Measurements from ENCODE around the gene OR11G2. TPM values are rescaled to one million over a fixed set of nuclear protein-coding genes. Genes with fewer than 3 reads are reported as not detected.
"Not testable (repeated sequence)": the region's sequence is repeated elsewhere in the genome, so short reads cannot be mapped to it uniquely, and the experiment has no call there.

The OR11G2 gene
- total RNA-seq, 1 donor from 2014 or later, result not detected

DNA sequence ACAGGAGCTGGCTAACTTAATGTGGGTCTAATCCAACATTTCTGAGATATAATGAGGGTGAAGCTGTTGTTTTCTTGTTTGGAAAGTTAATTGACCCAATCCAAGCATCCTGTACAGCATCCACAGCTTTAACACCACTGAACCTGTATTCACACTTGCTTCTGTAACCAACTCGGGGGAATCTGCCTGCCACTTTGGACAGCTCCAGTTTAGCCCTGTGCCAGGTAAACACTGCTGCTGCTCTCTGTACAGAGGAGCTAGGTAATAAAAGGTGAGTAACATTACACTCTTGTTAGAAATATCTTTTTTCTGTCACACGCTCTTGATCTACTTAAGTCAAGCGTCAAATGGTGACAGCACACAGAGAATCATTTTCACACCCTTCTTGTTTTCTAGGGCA is 700 bp downstream of the OR11G2 start:
- no peaks in the 10 kb centered on the region for H3K4me1 ChIP-seq
- H3K27me3 ChIP-seq, result no peaks in the 10 kb centered on the region
- H3K27ac ChIP-seq, result no peak overlapping the region
- no peak for TF ChIP-seq CTCF (IDR thresholded peaks at IDR 0.05)
- DNase-seq, result no peak
- H3K9me3 ChIP-seq, result no peaks in the 10 kb centered on the region
- H3K36me3 ChIP-seq, result no peaks in the 10 kb centered on the region
- H3K4me3 ChIP-seq, result no peak overlapping the region
- ATAC-seq, result no peak
- intact Hi-C loops (cut with DNase I), result no loop called here

- no peak for DNase-seq
- H3K27me3 ChIP-seq, result no peaks in the 10 kb centered on the region
- intact Hi-C loops (cut with DNase I), result no loop called here
- no peak overlapping the region for H3K27ac ChIP-seq
- peak; percentile 23 for ATAC-seq
- H3K36me3 ChIP-seq, result no peaks in the 10 kb centered on the region
- no peak overlapping the region for H3K4me3 ChIP-seq
- H3K4me1 ChIP-seq, result no peaks in the 10 kb centered on the region
- H3K9me3 ChIP-seq, result no peaks in the 10 kb centered on the region
- TF ChIP-seq CTCF (IDR thresholded peaks at IDR 0.05), result no peak
These were observed 3.4 kb downstream of the OR11G2 start for GRCh38 chr14:20194101-20194500.

DNA sequence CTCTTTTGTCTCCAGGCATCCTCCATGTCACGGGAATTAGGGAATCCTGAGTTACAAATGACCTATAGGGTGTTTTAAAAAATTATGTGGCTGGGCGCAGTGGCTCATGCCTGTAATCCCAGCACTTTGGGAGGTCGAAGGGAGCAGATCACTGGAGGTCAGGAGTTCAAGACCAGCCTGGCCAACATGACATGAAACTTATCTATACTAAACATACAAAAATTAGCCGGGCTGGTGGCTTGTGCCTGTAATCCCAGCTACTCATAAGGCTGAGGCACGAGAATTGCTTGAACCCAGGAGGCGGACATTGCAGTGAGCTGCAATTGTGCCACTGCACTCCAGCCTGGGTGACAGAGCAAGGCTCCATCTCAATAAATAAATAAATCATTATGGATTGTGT is 4.5 kb downstream of the OR11G2 start:
- H3K4me1 ChIP-seq; H3K9me3 ChIP-seq; ATAC-seq; H3K27me3 ChIP-seq; H3K36me3 ChIP-seq; H3K4me3 ChIP-seq; intact Hi-C loops (cut with DNase I); DNase-seq; H3K27ac ChIP-seq: not testable (repeated sequence)

DNA sequence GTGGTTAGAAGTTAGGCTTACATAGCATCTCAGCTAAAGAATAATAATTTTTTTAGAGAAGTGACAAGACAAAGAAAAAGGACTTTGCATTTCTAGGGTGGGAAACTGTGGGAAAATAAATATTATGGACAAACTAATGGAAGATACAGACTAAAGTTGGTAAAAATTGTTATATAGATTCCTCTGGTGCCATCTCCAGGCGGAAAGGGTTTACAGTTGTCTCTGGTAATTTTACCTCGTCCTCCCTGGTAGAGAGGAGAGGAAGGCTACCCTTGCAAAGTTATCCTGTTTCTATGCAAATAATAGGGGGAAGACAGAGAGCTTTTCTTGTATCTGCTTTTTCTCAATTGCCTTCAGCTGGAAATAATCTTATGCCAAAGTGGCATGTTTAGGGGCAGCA is 5.2 kb downstream of the OR11G2 start:
- Histone ChIP-seq H3K27ac (no peak overlapping the region), H3K4me3 (no peak overlapping the region), H3K9me3 (no peaks in the 10 kb centered on the region), H3K4me1 (no peaks in the 10 kb centered on the region), H3K36me3 (no peaks in the 10 kb centered on the region), H3K27me3 (no peaks in the 10 kb centered on the region)
- ATAC-seq, result no peak
- intact Hi-C loops (cut with DNase I), result no loop called here
- no peak for DNase-seq
- no peak for TF ChIP-seq CTCF (IDR thresholded peaks at IDR 0.05)

DNA sequence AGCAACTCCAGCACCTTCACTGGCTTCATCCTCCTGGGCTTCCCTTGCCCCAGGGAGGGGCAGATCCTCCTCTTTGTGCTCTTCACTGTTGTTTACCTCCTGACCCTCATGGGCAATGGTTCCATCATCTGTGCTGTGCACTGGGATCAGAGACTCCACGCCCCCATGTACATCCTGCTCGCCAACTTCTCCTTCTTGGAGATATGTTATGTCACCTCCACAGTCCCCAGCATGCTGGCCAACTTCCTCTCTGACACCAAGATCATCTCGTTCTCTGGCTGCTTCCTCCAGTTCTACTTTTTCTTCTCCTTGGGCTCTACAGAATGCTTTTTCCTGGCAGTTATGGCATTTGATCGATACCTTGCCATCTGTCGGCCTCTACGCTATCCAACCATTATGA is 6.8 kb downstream of the OR11G2 start:
- Histone ChIP-seq H3K4me1 (no peaks in the 10 kb centered on the region), H3K27me3 (no peaks in the 10 kb centered on the region), H3K27ac (no peak overlapping the region), H3K9me3 (no peaks in the 10 kb centered on the region), H3K4me3 (no peak overlapping the region), H3K36me3 (no peaks in the 10 kb centered on the region)
- DNase-seq (peak; percentile 64), ATAC-seq (peak; percentile 94)
- intact Hi-C loops (cut with DNase I), result no loop called here
- TF ChIP-seq CTCF (IDR thresholded peaks at IDR 0.05), result no peak

DNA sequence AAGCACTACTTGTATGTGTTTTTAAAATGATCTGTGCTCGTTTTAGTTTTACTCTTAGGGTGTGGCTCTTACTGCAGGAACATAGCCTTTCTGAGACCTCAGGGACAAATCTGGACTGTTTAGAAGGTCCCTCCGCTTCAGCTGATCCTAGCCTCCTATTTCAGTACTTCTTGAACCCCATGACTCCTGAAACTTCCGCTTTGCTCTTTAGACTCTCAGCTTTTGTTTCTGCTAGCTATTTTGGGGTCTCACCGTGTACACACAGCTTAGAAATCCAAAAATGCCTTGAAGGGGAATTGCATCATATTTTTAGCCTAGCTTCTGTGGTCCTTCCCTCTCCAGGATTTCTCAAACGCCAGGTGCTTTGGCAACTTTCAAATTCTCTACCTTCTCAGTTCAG is 8.3 kb downstream of the OR11G2 start:
- Histone ChIP-seq H3K27ac (no peak overlapping the region), H3K4me3 (no peak overlapping the region), H3K4me1 (no peaks in the 10 kb centered on the region), H3K9me3 (no peaks in the 10 kb centered on the region), H3K36me3 (no peaks in the 10 kb centered on the region), H3K27me3 (no peaks in the 10 kb centered on the region)
- intact Hi-C loops (cut with DNase I), result no loop called here
- ATAC-seq (no peak), DNase-seq (no peak)
- no peak for TF ChIP-seq CTCF (IDR thresholded peaks at IDR 0.05)
